Measurements from ENCODE around the gene TFDP2. TPM values are rescaled to one million over a fixed set of nuclear protein-coding genes. Genes with fewer than 3 reads are reported as not detected.

The TFDP2 gene
- total RNA-seq, 1 experiment from 2014 or later, result 76.0 TPM

DNA sequence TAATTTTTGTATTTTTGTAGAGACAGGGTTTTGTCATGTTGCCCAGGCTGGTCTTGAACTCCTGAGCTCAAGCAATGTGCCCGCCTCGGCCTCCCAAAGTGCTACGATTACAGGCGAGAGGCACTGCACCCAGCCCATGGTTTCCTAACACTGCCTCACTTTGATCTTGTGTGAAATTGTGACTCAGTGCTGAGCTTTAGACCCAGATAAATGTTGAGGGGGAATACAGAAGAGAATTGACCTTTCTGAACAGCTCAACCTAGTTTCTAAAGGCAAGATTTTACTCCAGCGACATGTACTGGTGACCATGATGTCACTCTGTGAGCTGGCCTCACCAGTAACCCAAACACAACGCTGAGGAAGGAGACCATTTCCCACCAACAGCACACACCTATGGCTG lies 199.4 kb downstream of the TFDP2 start:
- Histone ChIP-seq H2AK5ac (ENCODE audit: insufficient read length, low read length) (no peak overlapping the region), H3K4me2 (ENCODE audit: insufficient read depth, insufficient read length, low read length) (no peak overlapping the region), H3K18ac (ENCODE audit: insufficient read length, low read depth, low read length) (no peak overlapping the region), H2BK20ac (ENCODE audit: low read depth, low read length, poor library complexity, severe bottlenecking) (no peak overlapping the region), H2BK5ac (ENCODE audit: insufficient read length, low read length) (no peak overlapping the region), H3K27me3 (ENCODE audit: insufficient read depth, low read length) (no peaks in the 10 kb centered on the region), H3K27ac (ENCODE audit: insufficient read length, low read depth, low read length) (no peak overlapping the region), H3K79me1 (ENCODE audit: insufficient read depth, low read depth, low read length, poor library complexity, severe bottlenecking) (no peaks in the 10 kb centered on the region), H2BK120ac (ENCODE audit: low read depth, low read length, poor library complexity, severe bottlenecking) (no peak overlapping the region), H3K23ac (ENCODE audit: insufficient read length, low read depth, low read length) (no peak overlapping the region), H2AFZ (ENCODE audit: low read length) (no peak overlapping the region), H4K91ac (ENCODE audit: insufficient read length, low read depth, low read length) (no peak overlapping the region), H3K4ac (ENCODE audit: low read depth, low read length) (no peak overlapping the region), H4K5ac (ENCODE audit: insufficient read length, low read depth, low read length) (no peak overlapping the region), H3K79me2 (ENCODE audit: insufficient read depth, low read length) (no peaks in the 10 kb centered on the region), H3K9ac (ENCODE audit: extremely low read depth, insufficient read length, low read length) (no peak overlapping the region), H3T11ph (ENCODE audit: low read length) (no peak overlapping the region), H3K9me3 (ENCODE audit: control insufficient read depth, low read depth, low read length) (no peaks in the 10 kb centered on the region), H4K8ac (replicated peaks; ENCODE audit: insufficient read length, low read depth, low read length) (no peak overlapping the region), H3K56ac (ENCODE audit: insufficient read length, low read depth, low read length) (no peak overlapping the region), H3K4me1 (ENCODE audit: insufficient read depth, low read length) (no peaks in the 10 kb centered on the region), H2BK15ac (ENCODE audit: low read depth, low read length) (no peak overlapping the region), H3K14ac (ENCODE audit: insufficient read depth, low read length) (no peak overlapping the region), H2BK12ac (ENCODE audit: insufficient read length, low read depth, low read length) (no peak overlapping the region), H3K23me2 (ENCODE audit: insufficient read length, low read depth, low read length, poor library complexity, severe bottlenecking) (no peaks in the 10 kb centered on the region), H4K20me1 (ENCODE audit: control insufficient read depth, insufficient read depth, insufficient read length) (no peaks in the 10 kb centered on the region)
- H3K9me3 Mint-ChIP-seq, result no peaks in the 10 kb centered on the region
- TF ChIP-seq, protein P1, sequence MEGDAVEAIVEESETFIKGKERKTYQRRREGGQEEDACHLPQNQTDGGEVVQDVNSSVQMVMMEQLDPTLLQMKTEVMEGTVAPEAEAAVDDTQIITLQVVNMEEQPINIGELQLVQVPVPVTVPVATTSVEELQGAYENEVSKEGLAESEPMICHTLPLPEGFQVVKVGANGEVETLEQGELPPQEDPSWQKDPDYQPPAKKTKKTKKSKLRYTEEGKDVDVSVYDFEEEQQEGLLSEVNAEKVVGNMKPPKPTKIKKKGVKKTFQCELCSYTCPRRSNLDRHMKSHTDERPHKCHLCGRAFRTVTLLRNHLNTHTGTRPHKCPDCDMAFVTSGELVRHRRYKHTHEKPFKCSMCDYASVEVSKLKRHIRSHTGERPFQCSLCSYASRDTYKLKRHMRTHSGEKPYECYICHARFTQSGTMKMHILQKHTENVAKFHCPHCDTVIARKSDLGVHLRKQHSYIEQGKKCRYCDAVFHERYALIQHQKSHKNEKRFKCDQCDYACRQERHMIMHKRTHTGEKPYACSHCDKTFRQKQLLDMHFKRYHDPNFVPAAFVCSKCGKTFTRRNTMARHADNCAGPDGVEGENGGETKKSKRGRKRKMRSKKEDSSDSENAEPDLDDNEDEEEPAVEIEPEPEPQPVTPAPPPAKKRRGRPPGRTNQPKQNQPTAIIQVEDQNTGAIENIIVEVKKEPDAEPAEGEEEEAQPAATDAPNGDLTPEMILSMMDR (conservative IDR thresholded peaks at IDR 0.05), result no peak
- no CpG with 5 or more reads among the region's 6 CpGs for WGBS (ENCODE audit: extremely low coverage, insufficient read length, low lambda C conversion rate)
- DNase-seq, result no peak
- no peak overlapping the region for H3K4me3 Mint-ChIP-seq
- H3K4me1 Mint-ChIP-seq, result peaks cover 3 to 4% of the 10 kb centered on the region in 2 experiments; a peak in 2 of 4 replicates
- H3K27me3 Mint-ChIP-seq (ENCODE audit: low read depth), result no peaks in the 10 kb centered on the region
- peaks cover 10 to 26% (median 25%) of the 10 kb centered on the region in 3 experiments; a peak in 6 of 7 replicates for H3K36me3 Mint-ChIP-seq (ENCODE audit: insufficient read depth in 1 of 3, low read depth in 3 of 3)
- no peak overlapping the region for H3K27ac Mint-ChIP-seq
